ENCODE data around the gene UGT1A6. TPM values are rescaled to one million over a fixed set of nuclear protein-coding genes. Genes with fewer than 3 reads are reported as not detected.

Gene UGT1A6
- polyA plus RNA-seq, 2 donors: 4.8 to 22.4 TPM

- H3K27me3 ChIP-seq (ENCODE audit: control insufficient read depth in 1 of 2, insufficient read depth in 2 of 2, low read length in 2 of 2): no peaks in the 10 kb centered on the region
- WGBS, 2 donors: 78 to 81% methylated on average over 17 of the region's 17 CpGs
- H3K27ac ChIP-seq (ENCODE audit: low read depth in 2 of 2, low read length in 1 of 2): no peak overlapping the region
- peaks cover 0 to 2% of the 10 kb centered on the region in 2 donors for H3K9me3 ChIP-seq (ENCODE audit: control insufficient read depth in 2 of 2, insufficient read depth in 1 of 2, low read depth in 1 of 2, low read length in 1 of 2)
- H3K36me3 ChIP-seq (ENCODE audit: control insufficient read depth in 2 of 2, insufficient read depth in 2 of 2, low read length in 1 of 2): no peaks in the 10 kb centered on the region
- H3K4me3 ChIP-seq (ENCODE audit: low read depth in 1 of 2, low read length in 2 of 2): no peak overlapping the region
- peaks cover 0 to 2% of the 10 kb centered on the region in 2 donors for H3K4me1 ChIP-seq (ENCODE audit: control insufficient read depth in 2 of 2, insufficient read depth in 2 of 2, low read length in 1 of 2)
Measured at GRCh38 chr2:233818639-233819621, 126.2 kb downstream of the UGT1A6 start.

GRCh38 chr2:233819884-233820773, 127.4 kb downstream of the UGT1A6 start:
- no peaks in the 10 kb centered on the region for H3K27me3 ChIP-seq (ENCODE audit: control insufficient read depth in 1 of 2, insufficient read depth in 2 of 2, low read length in 2 of 2)
- H3K27ac ChIP-seq (ENCODE audit: low read depth in 2 of 2, low read length in 1 of 2): no peak overlapping the region
- H3K4me3 ChIP-seq (ENCODE audit: low read depth in 1 of 2, low read length in 2 of 2): no peak overlapping the region
- H3K4me1 ChIP-seq (ENCODE audit: control insufficient read depth in 2 of 2, insufficient read depth in 2 of 2, low read length in 1 of 2): peaks cover 0 to 2% of the 10 kb centered on the region in 2 donors
- 83 to 84% methylated on average over 18 of the region's 18 CpGs for WGBS, 2 donors
- H3K9me3 ChIP-seq (ENCODE audit: control insufficient read depth in 2 of 2, insufficient read depth in 1 of 2, low read depth in 1 of 2, low read length in 1 of 2): peaks cover 0 to 2% of the 10 kb centered on the region in 2 donors
- no peaks in the 10 kb centered on the region for H3K36me3 ChIP-seq (ENCODE audit: control insufficient read depth in 2 of 2, insufficient read depth in 2 of 2, low read length in 1 of 2)

GRCh38 chr2:233820774-233821105, 128.1 kb downstream of the UGT1A6 start:
- H3K4me3 ChIP-seq (ENCODE audit: low read depth in 1 of 2, low read length in 2 of 2): no peak overlapping the region
- H3K9me3 ChIP-seq (ENCODE audit: control insufficient read depth in 2 of 2, insufficient read depth in 1 of 2, low read depth in 1 of 2, low read length in 1 of 2): peaks cover 0 to 2% of the 10 kb centered on the region in 2 donors
- no peaks in the 10 kb centered on the region for H3K27me3 ChIP-seq (ENCODE audit: control insufficient read depth in 1 of 2, insufficient read depth in 2 of 2, low read length in 2 of 2)
- H3K4me1 ChIP-seq (ENCODE audit: control insufficient read depth in 2 of 2, insufficient read depth in 2 of 2, low read length in 1 of 2): peaks cover 0 to 2% of the 10 kb centered on the region in 2 donors
- H3K36me3 ChIP-seq (ENCODE audit: control insufficient read depth in 2 of 2, insufficient read depth in 2 of 2, low read length in 1 of 2): no peaks in the 10 kb centered on the region
- no peak overlapping the region for H3K27ac ChIP-seq (ENCODE audit: low read depth in 2 of 2, low read length in 1 of 2)
- 85% methylated on average over 6 of the region's 6 CpGs for WGBS, 2 donors

GRCh38 chr2:233821196-233821595, 128.5 kb downstream of the UGT1A6 start:
- WGBS, 2 donors: 86 to 93% methylated on average over 3 of the region's 3 CpGs
- Histone ChIP-seq H3K4me1 (ENCODE audit: control insufficient read depth in 2 of 2, insufficient read depth in 2 of 2, low read length in 1 of 2) (peaks cover 0 to 2% of the 10 kb centered on the region in 2 donors), H3K36me3 (ENCODE audit: control insufficient read depth in 2 of 2, insufficient read depth in 2 of 2, low read length in 1 of 2) (no peaks in the 10 kb centered on the region), H3K27ac (ENCODE audit: low read depth in 2 of 2, low read length in 1 of 2) (no peak overlapping the region), H3K4me3 (ENCODE audit: low read depth in 1 of 2, low read length in 2 of 2) (no peak overlapping the region), H3K27me3 (ENCODE audit: control insufficient read depth in 1 of 2, insufficient read depth in 2 of 2, low read length in 2 of 2) (no peaks in the 10 kb centered on the region), H3K9me3 (ENCODE audit: control insufficient read depth in 2 of 2, insufficient read depth in 1 of 2, low read depth in 1 of 2, low read length in 1 of 2) (peaks cover 0 to 2% of the 10 kb centered on the region in 2 donors)

GRCh38 chr2:233821709-233822100, 129.0 kb downstream of the UGT1A6 start:
- H3K27ac ChIP-seq (ENCODE audit: low read depth in 2 of 2, low read length in 1 of 2): no peak overlapping the region
- no peaks in the 10 kb centered on the region for H3K27me3 ChIP-seq (ENCODE audit: control insufficient read depth in 1 of 2, insufficient read depth in 2 of 2, low read length in 2 of 2)
- no peaks in the 10 kb centered on the region for H3K36me3 ChIP-seq (ENCODE audit: control insufficient read depth in 2 of 2, insufficient read depth in 2 of 2, low read length in 1 of 2)
- H3K4me1 ChIP-seq (ENCODE audit: control insufficient read depth in 2 of 2, insufficient read depth in 2 of 2, low read length in 1 of 2): peaks cover 0 to 2% of the 10 kb centered on the region in 2 donors
- no peaks in the 10 kb centered on the region for H3K9me3 ChIP-seq (ENCODE audit: control insufficient read depth in 2 of 2, insufficient read depth in 1 of 2, low read depth in 1 of 2, low read length in 1 of 2)
- H3K4me3 ChIP-seq (ENCODE audit: low read depth in 1 of 2, low read length in 2 of 2): no peak overlapping the region
- 90 to 94% methylated on average over 8 of the region's 8 CpGs for WGBS, 2 donors

- Histone ChIP-seq H3K27ac (ENCODE audit: low read depth in 2 of 2, low read length in 1 of 2) (no peak overlapping the region), H3K4me3 (ENCODE audit: low read depth in 1 of 2, low read length in 2 of 2) (no peak overlapping the region), H3K4me1 (ENCODE audit: control insufficient read depth in 2 of 2, insufficient read depth in 2 of 2, low read length in 1 of 2) (peaks cover 0 to 2% of the 10 kb centered on the region in 2 donors), H3K36me3 (ENCODE audit: control insufficient read depth in 2 of 2, insufficient read depth in 2 of 2, low read length in 1 of 2) (no peaks in the 10 kb centered on the region), H3K9me3 (ENCODE audit: control insufficient read depth in 2 of 2, insufficient read depth in 1 of 2, low read depth in 1 of 2, low read length in 1 of 2) (no peaks in the 10 kb centered on the region), H3K27me3 (ENCODE audit: control insufficient read depth in 1 of 2, insufficient read depth in 2 of 2, low read length in 2 of 2) (no peaks in the 10 kb centered on the region)
- WGBS, 2 donors: 84 to 88% methylated on average over 21 of the region's 21 CpGs
Measured at GRCh38 chr2:233822101-233822771, 129.5 kb downstream of the UGT1A6 start.

Other genes starting within 250 kb of the UGT1A6 start
- 10 to 100 TPM; 14.2 to 29.9 TPM for gene USP40, start 126.1 kb upstream of the UGT1A6 start, polyA plus RNA-seq
- 1 to 10 TPM in 1 of 2 donors, under 1 TPM in 1; 0.39 to 2.8 TPM for gene UGT1A8, start 75.3 kb upstream of the UGT1A6 start, polyA plus RNA-seq
- 10 to 100 TPM in 1 of 2 donors, 1 to 10 TPM in 1; 9.1 to 10.8 TPM for gene UGT1A10, start 56.4 kb upstream of the UGT1A6 start, polyA plus RNA-seq
- under 1 TPM; 0.01 to 0.31 TPM for gene UGT1A9, start 21.0 kb upstream of the UGT1A6 start, polyA plus RNA-seq
- gene UGT1A7, start 11.0 kb upstream of the UGT1A6 start, polyA plus RNA-seq: 10 to 100 TPM; 28.8 to 54.2 TPM
- gene UGT1A5, start 20.0 kb downstream of the UGT1A6 start, polyA plus RNA-seq: 1 to 10 TPM in 1 of 2 donors, under 1 TPM in 1; 0.01 to 2.9 TPM
- 1 to 10 TPM in 1 of 2 donors, under 1 TPM in 1; 0.69 to 2.5 TPM for gene UGT1A4, start 25.8 kb downstream of the UGT1A6 start, polyA plus RNA-seq
- gene UGT1A3, start 36.2 kb downstream of the UGT1A6 start, polyA plus RNA-seq: 1 to 10 TPM in 1 of 2 donors, under 1 TPM in 1; 0.07 to 1.5 TPM
- 1 to 10 TPM in 1 of 2 donors, under 1 TPM in 1; 0.75 to 2.0 TPM for gene UGT1A1, start 67.4 kb downstream of the UGT1A6 start, polyA plus RNA-seq
- gene MROH2A, start 85.4 kb downstream of the UGT1A6 start, polyA plus RNA-seq: under 1 TPM; 0.22 to 0.99 TPM
- 1 to 10 TPM; 6.6 to 9.5 TPM for gene HJURP, start 161.6 kb downstream of the UGT1A6 start, polyA plus RNA-seq
- gene TRPM8, start 224.5 kb downstream of the UGT1A6 start, polyA plus RNA-seq: not detected